IMR-90 (cell line): Measurements from ENCODE around the gene TMEM63C. TPM values are rescaled to one million over a fixed set of nuclear protein-coding genes. Genes with fewer than 3 reads are reported as not detected.

Experiments
- ATAC-seq: fragments of 200-7000 bp; cut with Tn5 transposase; 2 replicates; pipeline ENCODE4 v1.9.1; 2020; ENCODE audit warnings: low read depth, mild to moderate bottlenecking, moderate library complexity
- BruUV-seq: library from RNA; stranded (reverse); fragments of 400-500 nt; replicated peaks from 2 replicates; lab custom pipeline; 2021; lab: Mats Ljungman, UMichigan
- CTCF ChIA-PET: fragments of 300-600 bp; formaldehyde crosslinking; extraction: SDS; loops from one replicate; lab custom pipeline; 2021; ENCODE audit warnings: antibody characterized with exemption; lab: Yijun Ruan, JAX
- POLR2A ChIA-PET: fragments of 300-600 bp; sonication (Branson Sonifier 250); formaldehyde crosslinking; loops from one replicate; lab custom pipeline; 2022; ENCODE audit warnings: antibody characterized with exemption; ENCODE audit not compliant: unreplicated experiment; lab: Charles Lee
- DNase-seq: peaks from one replicate; pipeline ENCODE4 v3.0.0; 2013
- H2AFZ ChIP-seq: replicated peaks from 2 replicates; pipeline ENCODE3; 2013; ENCODE audit warnings: low read length, mild to moderate bottlenecking; ENCODE audit not compliant: poor library complexity
- H2AK5ac ChIP-seq: 2 replicates; pipeline ENCODE4 v1.6.1; 2013; ENCODE audit warnings: low read depth, low read length, inconsistent platforms
- H2AK9ac ChIP-seq: replicated peaks from 2 replicates; pipeline ENCODE3; 2013; ENCODE audit warnings: mild to moderate bottlenecking, low read depth, low read length, moderate library complexity; ENCODE audit not compliant: poor library complexity
- H2BK120ac ChIP-seq: 2 replicates; pipeline ENCODE4 v1.6.1; 2013; ENCODE audit warnings: low read depth, low read length, inconsistent platforms
- H2BK15ac ChIP-seq: 3 replicates; pipeline ENCODE4 v1.6.1; 2013; ENCODE audit warnings: low read depth, low read length, inconsistent platforms
- H2BK20ac ChIP-seq: 2 replicates; pipeline ENCODE4 v1.6.1; 2013; ENCODE audit warnings: low read depth, mild to moderate bottlenecking, inconsistent platforms, low read length, moderate library complexity
- H2BK5ac ChIP-seq: 2 replicates; pipeline ENCODE4 v1.6.1; 2013; ENCODE audit warnings: mild to moderate bottlenecking, low read depth, low read length, inconsistent platforms; ENCODE audit not compliant: poor library complexity, severe bottlenecking
- H3K14ac ChIP-seq: replicated peaks from 2 replicates; pipeline ENCODE4 v1.6.1; 2013; ENCODE audit warnings: low read depth, low read length, inconsistent platforms
- H3K18ac ChIP-seq: 2 replicates; pipeline ENCODE4 v1.6.1; 2013; ENCODE audit warnings: low read depth, low read length, control low read depth
- H3K23ac ChIP-seq: 2 replicates; pipeline ENCODE4 v1.6.1; 2013; ENCODE audit warnings: low read depth, low read length, inconsistent platforms
- H3K27ac ChIP-seq: 2 replicates; pipeline ENCODE4 v1.5.1; 2013; ENCODE audit warnings: mild to moderate bottlenecking, control low read depth, low read length; ENCODE audit not compliant: insufficient read depth
- H3K27me3 ChIP-seq: 2 replicates; pipeline ENCODE4 v1.6.1; 2013; ENCODE audit warnings: low read length; ENCODE audit not compliant: control insufficient read depth, insufficient read depth
- H3K36me3 ChIP-seq: 2 replicates; pipeline ENCODE4 v1.6.1; 2013; ENCODE audit warnings: low read length, mixed read lengths; ENCODE audit not compliant: control insufficient read depth, insufficient read depth
- H3K4ac ChIP-seq: 2 replicates; pipeline ENCODE4 v1.6.1; 2013; ENCODE audit warnings: low read depth, low read length, inconsistent platforms
- H3K4me1 ChIP-seq: 2 replicates; pipeline ENCODE4 v1.6.1; 2013; ENCODE audit warnings: low read length, mixed read lengths; ENCODE audit not compliant: control insufficient read depth, insufficient read depth
- H3K4me2 ChIP-seq: 2 replicates; pipeline ENCODE4 v1.6.1; 2013; ENCODE audit warnings: low read depth, mild to moderate bottlenecking, control low read depth, low read length, moderate library complexity
- H3K4me3 ChIP-seq: 2 replicates; pipeline ENCODE4 v1.5.1; 2013; ENCODE audit warnings: low read depth, mild to moderate bottlenecking, control low read depth, low read length, moderate library complexity; ENCODE audit not compliant: insufficient read depth
- H3K56ac ChIP-seq: 2 replicates; pipeline ENCODE4 v1.6.1; 2013; ENCODE audit warnings: low read length, inconsistent platforms; ENCODE audit not compliant: insufficient read depth; ENCODE audit errors: extremely low read depth
- H3K79me1 ChIP-seq, 2 experiments: 2 replicates each; pipeline ENCODE4 v1.6.1; 2013; ENCODE audit warnings: low read length in 2 of 2, inconsistent platforms in 1 of 2, low read depth in 1 of 2
- H3K9ac ChIP-seq: 2 replicates; pipeline ENCODE4 v1.6.1; 2013; ENCODE audit warnings: low read depth, low read length, control low read depth
- H3K9me1 ChIP-seq: 2 replicates; pipeline ENCODE4 v1.6.1; 2013; ENCODE audit warnings: low read length, inconsistent platforms; ENCODE audit not compliant: insufficient read depth
- H3K9me3 ChIP-seq: 2 replicates; pipeline ENCODE4 v1.6.1; 2013; ENCODE audit warnings: low read length; ENCODE audit not compliant: control insufficient read depth, insufficient read depth
- H4K20me1 ChIP-seq: 2 replicates; pipeline ENCODE4 v1.6.1; 2013; ENCODE audit warnings: low read length, inconsistent platforms; ENCODE audit not compliant: insufficient read depth
- H4K5ac ChIP-seq: 2 replicates; pipeline ENCODE4 v1.6.1; 2013; ENCODE audit warnings: mild to moderate bottlenecking, low read depth, low read length, control low read depth
- H4K8ac ChIP-seq, 2 experiments: 2 replicates each; pipeline ENCODE4 v1.6.1; 2013; ENCODE audit warnings: low read depth in 2 of 2, low read length in 2 of 2, control low read depth in 1 of 2, inconsistent platforms in 1 of 2
- H4K91ac ChIP-seq: 2 replicates; pipeline ENCODE4 v1.6.1; 2013; ENCODE audit warnings: low read depth, low read length, inconsistent platforms; ENCODE audit not compliant: insufficient read depth
- BHLHE40 ChIP-seq: fragments of 150-350 bp; IDR thresholded peaks from 2 replicates; pipeline ENCODE4 v1.6.1; 2016; ENCODE audit warnings: mild to moderate bottlenecking, low read depth, low read length
- CHD1 ChIP-seq: IDR thresholded peaks from 2 replicates; pipeline ENCODE4 v1.6.1; 2012; ENCODE audit warnings: low read depth, low read length, improper control_type of control experiment
- MXI1 ChIP-seq: IDR thresholded peaks from 2 replicates; pipeline ENCODE4 v1.6.1; 2012; ENCODE audit warnings: low read depth, mild to moderate bottlenecking, low read length, moderate library complexity, borderline replicate concordance
- WGBS, 2 experiments: methylation state at CpG; one replicate each; pipeline versions ENCODE4 v1.1.5 to v1.1.7; 2013; ENCODE audit warnings: missing lambda C conversion rate in 2 of 2; ENCODE audit not compliant: insufficient read length in 1 of 2; ENCODE audit errors: extremely low coverage in 2 of 2; 5-methylcytosine and 5-hydroxymethylcytosine counted together
- dilution Hi-C: fragments of 300-500 bp; cut with HindIII; formaldehyde crosslinking; loops from one replicate; pipeline ENCODE4 v1.14.3; 2018; ENCODE audit warnings: low sequenced_read_pairs; ENCODE audit not compliant: unreplicated experiment
- in situ Hi-C: fragments of 300-500 bp; cut with MboI; formaldehyde crosslinking; loops from 3 replicates; pipeline ENCODE4 v1.14.3; 2019; ENCODE audit warnings: low sequenced_read_pairs, inconsistent platforms, mixed read lengths
- intact Hi-C: fragments of 100-400 bp; cut with micrococcal nuclease; formaldehyde crosslinking; loops from 2 replicates; pipeline ENCODE4 v1.10.0; 2022
- polyA plus RNA-seq, 3 experiments: library from polyadenylated mRNA; depleted of rRNA; stranded (reverse); fragments of >200 nt; gene quantifications; 2 replicates each; pipeline ENCODE4 v1.2.3, GENCODE V29; 2012; ENCODE audit warnings: low replicate concordance in 1 of 3
- total RNA-seq: library from RNA; depleted of rRNA; stranded (reverse); fragments of >200 nt; gene quantifications from 2 replicates; pipeline ENCODE4 v1.2.3, GENCODE V29; 2012

TMEM63C gene
- total and polyA plus RNA-seq, 2 of the 4 experiments (the other 2 are of a cell fraction) = under 0.01 TPM; not detected in 1

DNA sequence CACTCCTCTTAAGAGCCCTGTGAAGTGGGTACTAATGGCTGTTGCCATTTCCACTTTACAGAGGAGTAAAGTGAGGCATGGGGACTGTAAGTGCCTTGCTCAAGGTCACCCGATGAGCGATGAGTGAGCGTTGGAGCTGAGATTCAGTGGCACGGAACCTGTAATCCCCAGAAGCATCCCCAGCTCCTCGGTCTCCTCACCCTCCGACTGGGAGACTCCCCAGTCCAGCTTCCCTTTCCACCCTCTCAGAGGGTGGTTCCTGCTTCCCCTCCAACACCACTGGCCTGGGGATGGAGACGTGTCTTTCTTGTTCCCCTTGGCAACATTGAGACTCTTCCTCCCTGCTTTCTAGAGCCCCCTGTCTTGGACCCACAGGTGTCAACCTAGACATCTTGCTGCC, 32.6 kb downstream of the TMEM63C start:
- H2BK5ac ChIP-seq = no peak overlapping the region
- DNase-seq = no peak
- intact Hi-C loops = loop anchor here (5.0 kb wide), 1 partner anchor 1082 kb away; no protein-coding TSS in a partner anchor
- no peaks in the 10 kb centered on the region for H3K9me3 ChIP-seq
- no peak overlapping the region for H2BK20ac ChIP-seq
- no peak for ATAC-seq
- H3K18ac ChIP-seq = no peak overlapping the region
- TF ChIP-seq MXI1 (no peak), BHLHE40 (no peak), CHD1 (no peak)
- H3K56ac ChIP-seq = no peak overlapping the region
- dilution Hi-C loops = no loop called here
- H2AFZ ChIP-seq = no peak overlapping the region
- no peak overlapping the region for H3K4me2 ChIP-seq
- H3K9ac ChIP-seq = no peak overlapping the region
- WGBS, 2 experiments = 48% methylated on average over 3 of the region's 7 CpGs; no CpG with 5 or more reads in 1 of the 2 experiments
- ChIA-PET CTCF (no interaction called here), POLR2A (no interaction called here)
- H2AK9ac ChIP-seq = no peak overlapping the region
- H4K8ac ChIP-seq = no peak overlapping the region
- no peak overlapping the region for H2BK15ac ChIP-seq
- no peak overlapping the region for H2AK5ac ChIP-seq
- no peak overlapping the region for H3K23ac ChIP-seq
- H3K36me3 ChIP-seq = no peaks in the 10 kb centered on the region
- no peaks in the 10 kb centered on the region for H3K79me1 ChIP-seq
- H4K5ac ChIP-seq = no peak overlapping the region
- no TSS peak for BruUV-seq
- no peaks in the 10 kb centered on the region for H3K4me1 ChIP-seq
- no peaks in the 10 kb centered on the region for H4K20me1 ChIP-seq
- H3K9me1 ChIP-seq = no peaks in the 10 kb centered on the region
- no peak overlapping the region for H3K14ac ChIP-seq
- H4K91ac ChIP-seq = no peak overlapping the region
- no peak overlapping the region for H3K4me3 ChIP-seq
- in situ Hi-C loops = no loop called here
- peaks cover 3% of the 10 kb centered on the region; the same call in 1 of the 2 replicates for H3K27me3 ChIP-seq
- H3K4ac ChIP-seq = no peak overlapping the region
- H2BK120ac ChIP-seq = no peak overlapping the region
- no peak overlapping the region for H3K27ac ChIP-seq
